Measurements from ENCODE around the gene NR5A1.
A peak's percentile ranks its signal among the peaks of the same experiment; 100 is the strongest.

NR5A1 gene

DNA sequence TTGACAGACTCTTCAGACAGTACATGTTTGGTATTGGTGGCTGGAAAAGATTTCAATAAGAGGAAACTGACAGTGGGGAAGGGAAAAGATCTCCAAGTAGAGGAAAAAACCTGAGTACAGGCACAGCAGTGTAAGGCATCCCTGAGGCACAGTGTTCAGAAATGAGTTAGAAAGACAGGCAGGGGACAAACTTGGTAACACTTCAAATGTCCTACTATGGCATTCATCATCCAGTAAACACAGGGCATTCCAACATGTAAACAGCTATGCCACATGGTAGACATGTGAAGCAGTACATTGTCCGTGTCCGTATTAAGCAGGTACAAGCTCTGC, 45.0 kb upstream of the NR5A1 start:
- H3K9me2 ChIP-seq (replicated peaks; ENCODE audit: insufficient read depth, low read length): no peaks in the 10 kb centered on the region
- H4K20me1 ChIP-seq (ENCODE audit: low read depth, low read length): no peaks in the 10 kb centered on the region
- no peaks in the 10 kb centered on the region for H3K9me3 ChIP-seq (ENCODE audit: insufficient read depth, low read length)
- H3K27me3 ChIP-seq (ENCODE audit: low read length): no peaks in the 10 kb centered on the region
- H2AFZ ChIP-seq (ENCODE audit: low read depth, low read length, severe bottlenecking): no peak overlapping the region
- TF ChIP-seq CTCF (IDR thresholded peaks at IDR 0.05; ENCODE audit: insufficient read depth, low read length, poor library complexity, severe bottlenecking) (no peak), EZH2phosphoT487 (conservative IDR thresholded peaks at IDR 0.05; ENCODE audit: low read length) (no peak)
- no peak overlapping the region for H3K4me3 ChIP-seq (ENCODE audit: insufficient read depth, low read length, poor library complexity, severe bottlenecking)
- H3K27ac ChIP-seq (ENCODE audit: low read depth, low read length): no peak overlapping the region
- H3K36me3 ChIP-seq (ENCODE audit: low read length): no peaks in the 10 kb centered on the region
- H3F3A ChIP-seq (ENCODE audit: insufficient read depth): no peaks in the 10 kb centered on the region
- no peaks in the 10 kb centered on the region for H3K79me2 ChIP-seq (ENCODE audit: insufficient read depth, low read length)
- H3K9ac ChIP-seq (ENCODE audit: low read length): no peak overlapping the region
- no peak overlapping the region for H3K4me2 ChIP-seq (ENCODE audit: low read depth, low read length, poor library complexity, severe bottlenecking)

GRCh38 chr9:124551472-124552272, 44.5 kb upstream of the NR5A1 start:
- no peaks in the 10 kb centered on the region for H4K20me1 ChIP-seq (ENCODE audit: low read depth, low read length)
- no peak overlapping the region for H2AFZ ChIP-seq (ENCODE audit: low read depth, low read length, severe bottlenecking)
- H3K79me2 ChIP-seq (ENCODE audit: insufficient read depth, low read length): no peaks in the 10 kb centered on the region
- H3K4me3 ChIP-seq (ENCODE audit: insufficient read depth, low read length, poor library complexity, severe bottlenecking): no peak overlapping the region
- H3K27me3 ChIP-seq (ENCODE audit: low read length): no peaks in the 10 kb centered on the region
- no peak overlapping the region for H3K27ac ChIP-seq (ENCODE audit: low read depth, low read length)
- H3K9ac ChIP-seq (ENCODE audit: low read length): no peak overlapping the region
- no peak overlapping the region for H3K4me2 ChIP-seq (ENCODE audit: low read depth, low read length, poor library complexity, severe bottlenecking)
- no peaks in the 10 kb centered on the region for H3K9me2 ChIP-seq (replicated peaks; ENCODE audit: insufficient read depth, low read length)
- no peaks in the 10 kb centered on the region for H3K36me3 ChIP-seq (ENCODE audit: low read length)
- TF ChIP-seq CTCF (IDR thresholded peaks at IDR 0.05; ENCODE audit: insufficient read depth, low read length, poor library complexity, severe bottlenecking): peak; percentile 38
- TF ChIP-seq EZH2phosphoT487 (conservative IDR thresholded peaks at IDR 0.05; ENCODE audit: low read length): no peak
- no peaks in the 10 kb centered on the region for H3F3A ChIP-seq (ENCODE audit: insufficient read depth)
- H3K9me3 ChIP-seq (ENCODE audit: insufficient read depth, low read length): no peaks in the 10 kb centered on the region

DNA sequence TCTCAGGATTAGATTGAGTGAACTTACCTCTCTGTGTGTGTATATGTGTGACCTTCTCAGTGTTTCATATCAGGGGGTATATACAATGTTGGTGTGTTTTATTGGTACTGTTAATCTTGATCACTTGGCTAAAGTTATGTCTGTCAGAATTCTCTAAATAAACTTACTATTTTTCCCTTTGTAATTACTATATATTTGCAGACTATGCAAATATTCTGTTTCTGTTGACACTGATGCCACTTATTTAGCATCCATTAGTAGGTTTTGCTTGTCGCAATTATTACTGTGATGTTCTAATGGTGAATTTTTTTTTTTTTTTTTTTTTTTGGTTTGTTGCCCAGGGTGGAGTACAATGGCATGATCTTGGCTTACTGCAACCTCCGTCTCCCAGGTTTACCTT, 42.9 kb upstream of the NR5A1 start:
- no peak overlapping the region for H3K27ac ChIP-seq (ENCODE audit: low read depth, low read length)
- H3K9ac ChIP-seq (ENCODE audit: low read length): no peak overlapping the region
- TF ChIP-seq EZH2phosphoT487 (conservative IDR thresholded peaks at IDR 0.05; ENCODE audit: low read length): no peak
- TF ChIP-seq CTCF (IDR thresholded peaks at IDR 0.05; ENCODE audit: insufficient read depth, low read length, poor library complexity, severe bottlenecking): no peak
- H3K9me3 ChIP-seq (ENCODE audit: insufficient read depth, low read length): no peaks in the 10 kb centered on the region
- no peak overlapping the region for H3K4me3 ChIP-seq (ENCODE audit: insufficient read depth, low read length, poor library complexity, severe bottlenecking)
- no peak overlapping the region for H3K4me2 ChIP-seq (ENCODE audit: low read depth, low read length, poor library complexity, severe bottlenecking)
- H3K79me2 ChIP-seq (ENCODE audit: insufficient read depth, low read length): no peaks in the 10 kb centered on the region
- H3K36me3 ChIP-seq (ENCODE audit: low read length): no peaks in the 10 kb centered on the region
- H2AFZ ChIP-seq (ENCODE audit: low read depth, low read length, severe bottlenecking): no peak overlapping the region
- H3K27me3 ChIP-seq (ENCODE audit: low read length): no peaks in the 10 kb centered on the region
- no peaks in the 10 kb centered on the region for H3F3A ChIP-seq (ENCODE audit: insufficient read depth)
- no peaks in the 10 kb centered on the region for H3K9me2 ChIP-seq (replicated peaks; ENCODE audit: insufficient read depth, low read length)
- H4K20me1 ChIP-seq (ENCODE audit: low read depth, low read length): no peaks in the 10 kb centered on the region
